HUES64 (cell line): ENCODE measurements around the gene PLAAT3.
"Not testable (repeated sequence)": the region's sequence is repeated elsewhere in the genome, so short reads cannot be mapped to it uniquely, and the experiment has no call there.

Experiments
- H3K27ac ChIP-seq: 2 replicates; pipeline ENCODE4 v1.7.0; 2013; ENCODE audit warnings: low read depth, low read length, inconsistent platforms
- H3K27me3 ChIP-seq: 2 replicates; pipeline ENCODE4 v1.6.1; 2013; ENCODE audit warnings: mild to moderate bottlenecking, low read length; ENCODE audit not compliant: insufficient read depth
- H3K36me3 ChIP-seq: 2 replicates; pipeline ENCODE4 v1.6.1; 2013; ENCODE audit warnings: mild to moderate bottlenecking, low read length; ENCODE audit not compliant: insufficient read depth
- H3K4me1 ChIP-seq: 2 replicates; pipeline ENCODE4 v1.6.1; 2013; ENCODE audit warnings: mild to moderate bottlenecking, low read length, moderate library complexity; ENCODE audit not compliant: insufficient read depth
- H3K4me3 ChIP-seq: 2 replicates; pipeline ENCODE4 v1.5.1; 2013; ENCODE audit warnings: mild to moderate bottlenecking, low read length, moderate library complexity
- H3K9ac ChIP-seq: 2 replicates; pipeline ENCODE4 v1.6.1; 2013; ENCODE audit warnings: mild to moderate bottlenecking, low read depth, low read length
- H3K9me3 ChIP-seq: 2 replicates; pipeline ENCODE4 v1.6.1; 2013; ENCODE audit warnings: low read depth, low read length; ENCODE audit not compliant: insufficient read depth
- WGBS: fragments of 150-250, 120-280 bp; methylation state at CpG from one replicate; pipeline ENCODE4 v1.1.7; 2013; ENCODE audit warnings: missing lambda C conversion rate; 5-methylcytosine and 5-hydroxymethylcytosine counted together

Gene PLAAT3

GRCh38 chr11:63534895-63535461, 79.3 kb downstream of the PLAAT3 start:
- H3K9ac ChIP-seq, result no peak overlapping the region
- WGBS, result 94% methylated on average over 5 of the region's 5 CpGs
- H3K9me3 ChIP-seq, result no peaks in the 10 kb centered on the region
- H3K27ac ChIP-seq, result no peak overlapping the region
- H3K27me3 ChIP-seq, result no peaks in the 10 kb centered on the region
- peaks cover 35% of the 10 kb centered on the region for H3K4me1 ChIP-seq
- no peak overlapping the region for H3K4me3 ChIP-seq
- no peaks in the 10 kb centered on the region for H3K36me3 ChIP-seq

GRCh38 chr11:63534076-63534475, 80.2 kb downstream of the PLAAT3 start:
- Histone ChIP-seq H3K9me3 (no peaks in the 10 kb centered on the region), H3K4me1 (peaks cover 44% of the 10 kb centered on the region), H3K27me3 (no peaks in the 10 kb centered on the region), H3K36me3 (no peaks in the 10 kb centered on the region), H3K27ac (no peak overlapping the region), H3K4me3 (no peak overlapping the region), H3K9ac (no peak overlapping the region)
- WGBS, result 94% methylated on average over 3 of the region's 3 CpGs

- Histone ChIP-seq H3K4me1 (peaks cover 48% of the 10 kb centered on the region), H3K9me3 (no peaks in the 10 kb centered on the region), H3K9ac (0 out of 2 replicates have a peak overlapping the region, but pooled peaks have one; percentile 58), H3K36me3 (no peaks in the 10 kb centered on the region), H3K27me3 (no peaks in the 10 kb centered on the region), H3K27ac (peak overlapping the region; percentile 100), H3K4me3 (no peak overlapping the region)
- WGBS, result 56% methylated on average over 4 of the region's 4 CpGs
These were observed 81.3 kb downstream of the PLAAT3 start for GRCh38 chr11:63532799-63533475.

GRCh38 chr11:63532117-63532516, 82.1 kb downstream of the PLAAT3 start:
- H3K27me3 ChIP-seq, result no peaks in the 10 kb centered on the region
- peak overlapping the region; percentile 58 for H3K9ac ChIP-seq
- H3K4me1 ChIP-seq, result peaks cover 53% of the 10 kb centered on the region
- H3K4me3 ChIP-seq, result peak overlapping the region; percentile 15; the same call in 1 of the 2 replicates
- peak overlapping the region; percentile 100 for H3K27ac ChIP-seq
- 18% methylated on average over 2 of the region's 2 CpGs for WGBS
- H3K36me3 ChIP-seq, result no peaks in the 10 kb centered on the region
- no peaks in the 10 kb centered on the region for H3K9me3 ChIP-seq

GRCh38 chr11:63531074-63531792, 83.0 kb downstream of the PLAAT3 start:
- peaks cover 52% of the 10 kb centered on the region for H3K4me1 ChIP-seq
- WGBS, result 39% methylated on average over 3 of the region's 6 CpGs
- not testable (repeated sequence) for H3K9me3 ChIP-seq, H3K36me3 ChIP-seq, H3K27me3 ChIP-seq
- peak overlapping the region; percentile 100 for H3K27ac ChIP-seq
- peak overlapping the region; percentile 77 for H3K9ac ChIP-seq
- peak overlapping the region; percentile 17; the same call in 1 of the 2 replicates for H3K4me3 ChIP-seq

GRCh38 chr11:63530021-63530420, 84.2 kb downstream of the PLAAT3 start:
- Histone ChIP-seq H3K27ac (peak overlapping the region; percentile 97), H3K4me1 (peaks cover 52% of the 10 kb centered on the region), H3K9me3 (no peaks in the 10 kb centered on the region), H3K4me3 (peak overlapping the region; percentile 6), H3K27me3 (no peaks in the 10 kb centered on the region), H3K9ac (peak overlapping the region; percentile 73), H3K36me3 (no peaks in the 10 kb centered on the region)
- 10% methylated on average over 2 of the region's 2 CpGs for WGBS

GRCh38 chr11:63529373-63529772, 84.9 kb downstream of the PLAAT3 start:
- not testable (repeated sequence) for H3K27me3 ChIP-seq, H3K36me3 ChIP-seq, H3K9me3 ChIP-seq
- Histone ChIP-seq H3K9ac (peak overlapping the region; percentile 73), H3K4me1 (peaks cover 49% of the 10 kb centered on the region), H3K27ac (peak overlapping the region; percentile 97), H3K4me3 (peak overlapping the region; percentile 6)
- 14% methylated on average over 6 of the region's 6 CpGs for WGBS

GRCh38 chr11:63528729-63529278, 85.4 kb downstream of the PLAAT3 start:
- WGBS, result 6% methylated on average over 1 of the region's 3 CpGs
- Histone ChIP-seq H3K4me1 (peaks cover 47% of the 10 kb centered on the region), H3K27ac (peak overlapping the region; percentile 97), H3K9ac (peak overlapping the region; percentile 73)
- H3K9me3 ChIP-seq, H3K4me3 ChIP-seq, H3K36me3 ChIP-seq, H3K27me3 ChIP-seq: not testable (repeated sequence)

- H3K9me3 ChIP-seq, result peaks cover 16% of the 10 kb centered on the region
- H3K4me3 ChIP-seq, H3K27me3 ChIP-seq, H3K36me3 ChIP-seq: not testable (repeated sequence)
- WGBS, result 4% methylated on average over 6 of the region's 11 CpGs
- H3K9ac ChIP-seq, result peak overlapping the region; percentile 74; the same call in 1 of the 2 replicates
- peaks cover 43% of the 10 kb centered on the region for H3K4me1 ChIP-seq
- peak overlapping the region; percentile 97; the same call in 1 of the 2 replicates for H3K27ac ChIP-seq
These were observed 86.1 kb downstream of the PLAAT3 start for GRCh38 chr11:63528156-63528555.

GRCh38 chr11:63527667-63528066, 86.6 kb downstream of the PLAAT3 start:
- WGBS, result 73% methylated on average over 2 of the region's 2 CpGs
- Histone ChIP-seq H3K4me3 (peak overlapping the region; percentile 19; the same call in 1 of the 2 replicates), H3K9ac (peak overlapping the region; percentile 74), H3K27ac (peak overlapping the region; percentile 97), H3K27me3 (no peaks in the 10 kb centered on the region), H3K4me1 (peaks cover 39% of the 10 kb centered on the region), H3K36me3 (0 out of 2 replicates have a peak, but pooled peaks cover 3% of the 10 kb centered on the region), H3K9me3 (peaks cover 20% of the 10 kb centered on the region)
